Thymus (tissue), 11 donors: ENCODE data around the gene CDK14. TPM values are rescaled to one million over a fixed set of nuclear protein-coding genes. Genes with fewer than 3 reads are reported as not detected.

Experiments used
- DNase-seq, 9 donors: peaks; one replicate each; pipeline ENCODE4 v3.0.0-alpha.2; 2013; ENCODE audit warnings: low spot score in 9 of 9, low read depth in 6 of 9, missing footprints in 1 of 9
- H3K27ac ChIP-seq, 2 donors: one replicate each; pipeline ENCODE4 v1.5.1; 2013; ENCODE audit warnings: control low read depth in 1 of 2, low read depth in 1 of 2, low read length in 1 of 2, mild to moderate bottlenecking in 1 of 2, moderate library complexity in 1 of 2
- H3K27me3 ChIP-seq, 2 donors: one replicate each; pipeline ENCODE4 v1.5.1; 2013; ENCODE audit warnings: low read length in 1 of 2; ENCODE audit not compliant: control insufficient read depth in 2 of 2, insufficient read depth in 1 of 2
- H3K36me3 ChIP-seq, 2 donors: one replicate each; pipeline ENCODE4 v1.5.1; 2013; ENCODE audit warnings: low read length in 1 of 2, mild to moderate bottlenecking in 1 of 2, moderate library complexity in 1 of 2; ENCODE audit not compliant: control insufficient read depth in 2 of 2, insufficient read depth in 2 of 2
- H3K4me1 ChIP-seq, 2 donors: one replicate each; pipeline ENCODE4 v1.5.1; 2013; ENCODE audit warnings: low read length in 2 of 2; ENCODE audit not compliant: control insufficient read depth in 2 of 2, insufficient read depth in 2 of 2
- H3K4me3 ChIP-seq, 2 donors: one replicate each; pipeline ENCODE4 v1.5.1; 2013; ENCODE audit warnings: low read length in 2 of 2, control low read depth in 1 of 2, mild to moderate bottlenecking in 1 of 2
- H3K9me3 ChIP-seq, 2 donors: one replicate each; pipeline ENCODE4 v1.5.1; 2013; ENCODE audit warnings: low read length in 1 of 2, mild to moderate bottlenecking in 1 of 2; ENCODE audit not compliant: control insufficient read depth in 2 of 2, insufficient read depth in 1 of 2
- WGBS: extraction: QIAGEN DNeasy Blood & Tissue Kit; methylation state at CpG from one replicate; pipeline ENCODE4 v1.1.7; 2013; 5-methylcytosine and 5-hydroxymethylcytosine counted together
- polyA plus RNA-seq: library from polyadenylated mRNA; stranded (reverse); fragments of 200-250 nt; gene quantifications from one replicate; pipeline ENCODE4 v1.2.3, GENCODE V29; 2013
- total RNA-seq: library from RNA; stranded (reverse); fragments of 120-200 nt; gene quantifications from one replicate; pipeline ENCODE4 v1.2.4, GENCODE V29; 2013
- donor health status: healthy.

Gene CDK14
- total and polyA plus RNA-seq, 2 donors: 7.6 to 9.0 TPM

- H3K36me3 ChIP-seq: no peaks in the 10 kb centered on the region
- DNase-seq: no peak
- no peak overlapping the region for H3K4me3 ChIP-seq
- H3K9me3 ChIP-seq: no peaks in the 10 kb centered on the region
- no peaks in the 10 kb centered on the region for H3K27me3 ChIP-seq
- no peaks in the 10 kb centered on the region for H3K4me1 ChIP-seq
- H3K27ac ChIP-seq: no peak overlapping the region
These were observed 651.4 kb downstream of the CDK14 start for GRCh38 chr7:91247500-91247899.

GRCh38 chr7:91248996-91249395 lies 652.9 kb downstream of the CDK14 start:
- WGBS: 51% methylated on average over 2 of the region's 2 CpGs

GRCh38 chr7:91249506-91250233 lies 653.5 kb downstream of the CDK14 start:
- 88% methylated on average over 4 of the region's 4 CpGs for WGBS
- Histone ChIP-seq H3K27ac (no peak overlapping the region), H3K9me3 (no peaks in the 10 kb centered on the region), H3K36me3 (no peaks in the 10 kb centered on the region), H3K4me3 (no peak overlapping the region), H3K4me1 (no peaks in the 10 kb centered on the region), H3K27me3 (no peaks in the 10 kb centered on the region)
- DNase-seq: no peak

More at GRCh38 chr7:91248996-91249395, 652.9 kb downstream of the CDK14 start:
- Histone ChIP-seq H3K9me3 (no peaks in the 10 kb centered on the region), H3K27ac (no peak overlapping the region), H3K27me3 (no peaks in the 10 kb centered on the region), H3K36me3 (no peaks in the 10 kb centered on the region), H3K4me3 (no peak overlapping the region), H3K4me1 (no peaks in the 10 kb centered on the region)
- no peak for DNase-seq

DNA sequence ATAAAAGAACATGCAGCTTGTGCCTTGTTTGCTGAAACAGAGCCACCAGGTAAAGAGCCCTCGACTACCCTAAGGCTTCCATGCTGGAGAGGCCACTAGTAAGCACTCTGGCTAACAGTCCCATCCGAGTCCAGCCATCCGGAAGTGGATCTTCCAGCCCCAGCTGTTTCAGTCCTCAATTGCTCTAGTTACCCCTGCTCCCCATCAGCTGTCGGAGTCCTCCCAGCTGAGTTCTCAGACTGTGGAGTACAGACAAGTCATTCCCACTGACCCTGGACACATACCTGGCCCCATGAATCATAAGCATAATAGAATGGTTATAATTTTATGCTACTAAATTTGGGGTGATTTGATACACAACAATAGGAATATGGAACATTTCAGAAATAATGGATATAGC lies 654.6 kb downstream of the CDK14 start:
- Histone ChIP-seq H3K36me3 (no peaks in the 10 kb centered on the region), H3K27ac (no peak overlapping the region), H3K27me3 (no peaks in the 10 kb centered on the region), H3K4me1 (no peaks in the 10 kb centered on the region), H3K4me3 (no peak overlapping the region), H3K9me3 (no peaks in the 10 kb centered on the region)
- DNase-seq: no peak
- 94% methylated on average over 4 of the region's 4 CpGs for WGBS

DNA sequence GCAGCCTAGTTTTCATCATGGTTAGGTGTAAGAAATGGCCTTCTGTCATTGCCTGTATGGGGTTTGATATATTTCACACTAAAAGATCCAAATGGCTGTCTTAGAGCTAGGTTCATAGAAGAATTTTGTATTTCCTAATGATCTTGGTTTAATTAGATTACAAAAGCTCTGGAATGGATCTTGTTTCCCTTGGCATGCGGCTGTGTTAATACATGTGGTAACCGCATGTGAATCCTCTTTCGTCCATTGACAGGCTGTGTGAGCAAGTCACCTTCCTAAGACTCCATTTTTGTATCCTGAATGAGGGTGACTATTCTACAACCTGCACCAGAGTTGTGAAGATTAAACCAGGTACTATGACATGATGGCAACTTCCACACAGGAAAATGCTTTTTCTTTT lies 655.8 kb downstream of the CDK14 start:
- no peak overlapping the region for H3K4me3 ChIP-seq
- H3K27ac ChIP-seq: no peak overlapping the region
- no peaks in the 10 kb centered on the region for H3K4me1 ChIP-seq
- no peak for DNase-seq
- no peaks in the 10 kb centered on the region for H3K9me3 ChIP-seq
- no peaks in the 10 kb centered on the region for H3K27me3 ChIP-seq
- WGBS: 98% methylated on average over 3 of the region's 3 CpGs
- H3K36me3 ChIP-seq: no peaks in the 10 kb centered on the region

Other genes starting within 250 kb of the CDK14 start
- gene GTPBP10, start 249.6 kb upstream of the CDK14 start, total RNA-seq: 27.4 TPM
- gene GTPBP10, start 249.6 kb upstream of the CDK14 start, polyA plus RNA-seq: 38.6 TPM
- 8.1 TPM for gene CLDN12, start 192.9 kb upstream of the CDK14 start, total RNA-seq
- 12.7 TPM for gene CLDN12, start 192.9 kb upstream of the CDK14 start, polyA plus RNA-seq
- not detected for gene PTTG1IP2, start 126.7 kb upstream of the CDK14 start, total RNA-seq
- not detected for gene PTTG1IP2, start 126.7 kb upstream of the CDK14 start, polyA plus RNA-seq